ENCODE measurements around the gene TMEM128.
A peak's percentile ranks its signal among the peaks of the same experiment; 100 is the strongest.

Gene TMEM128, protein sequence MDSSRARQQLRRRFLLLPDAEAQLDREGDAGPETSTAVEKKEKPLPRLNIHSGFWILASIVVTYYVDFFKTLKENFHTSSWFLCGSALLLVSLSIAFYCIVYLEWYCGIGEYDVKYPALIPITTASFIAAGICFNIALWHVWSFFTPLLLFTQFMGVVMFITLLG

GRCh38 chr4:4248029-4248884 is at the start of gene TMEM128:
Gene TMEM128 (minus strand): TSS chr4:4248223. CDS start chr4:4248202, 21 bp downstream.
- peak within 1 kb of the TSS; percentile 88 for H3K4me3 ChIP-seq (ENCODE audit: low read length)
- peak within 1 kb of the TSS; percentile 81 for H3K9ac ChIP-seq (ENCODE audit: low read length)
- TF ChIP-seq EZH2phosphoT487 (IDR thresholded peaks at IDR 0.05; ENCODE audit: low read depth), result no peak
- TF ChIP-seq, protein P1, sequence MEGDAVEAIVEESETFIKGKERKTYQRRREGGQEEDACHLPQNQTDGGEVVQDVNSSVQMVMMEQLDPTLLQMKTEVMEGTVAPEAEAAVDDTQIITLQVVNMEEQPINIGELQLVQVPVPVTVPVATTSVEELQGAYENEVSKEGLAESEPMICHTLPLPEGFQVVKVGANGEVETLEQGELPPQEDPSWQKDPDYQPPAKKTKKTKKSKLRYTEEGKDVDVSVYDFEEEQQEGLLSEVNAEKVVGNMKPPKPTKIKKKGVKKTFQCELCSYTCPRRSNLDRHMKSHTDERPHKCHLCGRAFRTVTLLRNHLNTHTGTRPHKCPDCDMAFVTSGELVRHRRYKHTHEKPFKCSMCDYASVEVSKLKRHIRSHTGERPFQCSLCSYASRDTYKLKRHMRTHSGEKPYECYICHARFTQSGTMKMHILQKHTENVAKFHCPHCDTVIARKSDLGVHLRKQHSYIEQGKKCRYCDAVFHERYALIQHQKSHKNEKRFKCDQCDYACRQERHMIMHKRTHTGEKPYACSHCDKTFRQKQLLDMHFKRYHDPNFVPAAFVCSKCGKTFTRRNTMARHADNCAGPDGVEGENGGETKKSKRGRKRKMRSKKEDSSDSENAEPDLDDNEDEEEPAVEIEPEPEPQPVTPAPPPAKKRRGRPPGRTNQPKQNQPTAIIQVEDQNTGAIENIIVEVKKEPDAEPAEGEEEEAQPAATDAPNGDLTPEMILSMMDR (IDR thresholded peaks at IDR 0.05; ENCODE audit: low read depth, low read length), result no peak
- peaks cover 20% of the 10 kb centered on the region for H3K79me2 ChIP-seq (ENCODE audit: low read length)
- H3K9me3 ChIP-seq (ENCODE audit: insufficient read depth, low read length), result no peaks in the 10 kb centered on the region
- peaks cover 19% of the 10 kb centered on the region for H3K36me3 ChIP-seq (replicated peaks; ENCODE audit: low read depth, low read length)
- peak within 1 kb of the TSS; percentile 82 for H2AFZ ChIP-seq (ENCODE audit: low read depth, low read length)
- peaks cover 16% of the 10 kb centered on the region for H3K4me1 ChIP-seq (ENCODE audit: low read length)
- H3K27ac ChIP-seq (ENCODE audit: low read length), result peak within 1 kb of the TSS; percentile 81
- peak within 1 kb of the TSS; percentile 94 for H3K4me2 ChIP-seq (ENCODE audit: low read length)
- H3K27me3 ChIP-seq (ENCODE audit: low read depth, low read length), result no peaks in the 10 kb centered on the region
- no peaks in the 10 kb centered on the region for H4K20me1 ChIP-seq (ENCODE audit: insufficient read depth, low read length)

- peaks cover 24% of the 10 kb centered on the region for H3K36me3 ChIP-seq (replicated peaks; ENCODE audit: low read depth, low read length)
- no peaks in the 10 kb centered on the region for H3K9me3 ChIP-seq (ENCODE audit: insufficient read depth, low read length)
- no peaks in the 10 kb centered on the region for H4K20me1 ChIP-seq (ENCODE audit: insufficient read depth, low read length)
- no peak overlapping the region for H3K27ac ChIP-seq (ENCODE audit: low read length)
- H3K4me1 ChIP-seq (ENCODE audit: low read length), result peaks cover 1% of the 10 kb centered on the region
- H2AFZ ChIP-seq (ENCODE audit: low read depth, low read length), result no peak overlapping the region
- H3K9ac ChIP-seq (ENCODE audit: low read length), result no peak overlapping the region
- TF ChIP-seq, protein P1 (IDR thresholded peaks at IDR 0.05; ENCODE audit: low read depth, low read length), result no peak
- TF ChIP-seq EZH2phosphoT487 (IDR thresholded peaks at IDR 0.05; ENCODE audit: low read depth), result no peak
- H3K4me3 ChIP-seq (ENCODE audit: low read length), result no peak overlapping the region
- peaks cover 66% of the 10 kb centered on the region for H3K79me2 ChIP-seq (ENCODE audit: low read length)
- H3K27me3 ChIP-seq (ENCODE audit: low read depth, low read length), result no peaks in the 10 kb centered on the region
- no peak overlapping the region for H3K4me2 ChIP-seq (ENCODE audit: low read length)
Measured at GRCh38 chr4:4296283-4296846, 48.3 kb upstream of the TMEM128 start.

DNA sequence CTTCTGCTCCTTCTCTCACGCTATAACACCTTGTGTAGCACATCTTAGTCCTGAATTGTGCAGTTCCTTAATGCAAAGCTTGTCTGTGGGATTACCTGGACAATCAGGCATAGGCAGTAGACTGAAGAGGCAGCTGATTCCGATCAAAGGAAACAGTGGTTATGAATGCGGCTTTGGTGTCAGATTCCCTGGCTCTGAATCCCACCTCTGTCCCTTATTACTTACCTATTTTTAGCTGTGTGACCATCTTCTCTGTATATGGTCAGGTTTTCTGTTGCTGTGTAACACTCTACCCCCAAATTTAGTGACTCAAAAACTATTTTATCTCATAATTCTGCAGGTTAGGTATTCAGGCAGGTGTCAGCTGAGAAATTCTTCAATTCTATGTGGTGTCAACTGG is 45.3 kb upstream of the TMEM128 start:
- Histone ChIP-seq H3K9me3 (ENCODE audit: insufficient read depth, low read length) (no peaks in the 10 kb centered on the region), H3K79me2 (ENCODE audit: low read length) (peaks cover 91% of the 10 kb centered on the region), H3K4me3 (ENCODE audit: low read length) (no peak overlapping the region), H3K4me1 (ENCODE audit: low read length) (peaks cover 14% of the 10 kb centered on the region), H2AFZ (ENCODE audit: low read depth, low read length) (no peak overlapping the region), H3K9ac (ENCODE audit: low read length) (no peak overlapping the region), H3K27ac (ENCODE audit: low read length) (no peak overlapping the region), H3K27me3 (ENCODE audit: low read depth, low read length) (no peaks in the 10 kb centered on the region), H3K4me2 (ENCODE audit: low read length) (no peak overlapping the region), H3K36me3 (replicated peaks; ENCODE audit: low read depth, low read length) (peaks cover 20% of the 10 kb centered on the region), H4K20me1 (ENCODE audit: insufficient read depth, low read length) (peaks cover 6% of the 10 kb centered on the region)
- TF ChIP-seq, protein P1 (IDR thresholded peaks at IDR 0.05; ENCODE audit: low read depth, low read length), result no peak
- no peak for TF ChIP-seq EZH2phosphoT487 (IDR thresholded peaks at IDR 0.05; ENCODE audit: low read depth)

Measured in OCI-LY3 (cell line).